ENCODE results near the gene SCAMP1. TPM values are rescaled to one million over a fixed set of nuclear protein-coding genes. Genes with fewer than 3 reads are reported as not detected.
"Not testable (repeated sequence)": the region's sequence is repeated elsewhere in the genome, so short reads cannot be mapped to it uniquely, and the experiment has no call there.

The SCAMP1 gene
- total RNA-seq, 1 donor = 24.9 TPM

DNA sequence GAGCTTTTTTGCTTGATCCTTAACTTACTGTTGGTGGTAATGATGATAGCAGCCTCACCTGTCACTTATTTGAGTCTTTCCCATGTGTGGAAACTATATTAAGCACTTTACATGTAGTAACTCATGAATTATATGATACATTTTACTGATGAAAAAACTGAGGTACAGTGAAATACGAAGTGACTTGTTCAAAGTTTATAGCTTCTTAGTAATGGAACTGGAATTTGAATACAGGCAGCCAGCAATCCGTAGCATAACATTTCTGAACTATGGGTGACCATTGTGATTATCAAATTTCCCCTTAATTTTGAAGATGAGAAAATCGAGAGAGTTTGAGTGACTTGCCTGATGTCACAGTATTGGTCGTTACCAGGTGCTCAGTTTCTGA lies 17.3 kb downstream of the SCAMP1 start:
- no peak overlapping the region for H3K4me3 ChIP-seq (ENCODE audit: low read length)
- no peaks in the 10 kb centered on the region for H3K4me1 ChIP-seq (ENCODE audit: insufficient read depth, low read length)
- no peaks in the 10 kb centered on the region for H3K9me3 ChIP-seq (ENCODE audit: low read depth, low read length)
- no peaks in the 10 kb centered on the region for H3K27me3 ChIP-seq (ENCODE audit: insufficient read depth, low read length)

DNA sequence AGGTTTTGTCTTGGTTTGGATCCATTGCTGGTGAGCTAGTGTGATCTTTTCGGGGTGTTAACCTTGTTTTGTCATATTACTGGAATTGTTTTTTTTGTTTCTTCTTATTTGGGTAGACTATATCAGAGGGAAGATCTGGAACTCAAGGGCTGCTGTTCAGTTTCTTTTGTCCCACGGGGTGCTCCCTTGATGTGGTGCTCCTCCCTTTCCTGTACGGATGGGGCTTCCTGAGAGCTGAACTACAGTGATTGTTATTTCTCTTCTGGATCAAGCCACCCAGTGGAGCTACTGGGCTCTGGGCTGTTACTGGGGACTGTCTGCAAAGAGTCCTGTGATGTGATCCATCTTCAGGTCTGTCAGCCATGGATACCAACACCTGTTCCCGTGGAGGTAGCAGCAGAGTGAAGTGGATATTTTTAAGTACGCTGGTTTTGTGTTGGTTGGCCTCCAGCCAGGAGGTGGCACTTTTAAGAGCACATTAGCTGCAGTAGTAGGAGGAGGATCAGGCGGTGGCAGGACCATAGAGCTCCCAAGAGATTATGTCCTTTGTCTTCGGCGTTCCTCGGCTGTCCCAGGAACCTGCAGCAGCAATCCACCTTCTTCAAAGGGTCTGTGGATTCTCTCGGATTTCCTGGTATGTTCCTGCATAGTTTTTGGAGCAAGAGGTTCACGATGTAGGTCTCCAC lies 27.2 kb downstream of the SCAMP1 start:
- Histone ChIP-seq H3K4me1 (ENCODE audit: insufficient read depth, low read length) (no peaks in the 10 kb centered on the region), H3K27me3 (ENCODE audit: insufficient read depth, low read length) (no peaks in the 10 kb centered on the region), H3K4me3 (ENCODE audit: low read length) (no peak overlapping the region), H3K9me3 (ENCODE audit: low read depth, low read length) (peaks cover 24% of the 10 kb centered on the region)

DNA sequence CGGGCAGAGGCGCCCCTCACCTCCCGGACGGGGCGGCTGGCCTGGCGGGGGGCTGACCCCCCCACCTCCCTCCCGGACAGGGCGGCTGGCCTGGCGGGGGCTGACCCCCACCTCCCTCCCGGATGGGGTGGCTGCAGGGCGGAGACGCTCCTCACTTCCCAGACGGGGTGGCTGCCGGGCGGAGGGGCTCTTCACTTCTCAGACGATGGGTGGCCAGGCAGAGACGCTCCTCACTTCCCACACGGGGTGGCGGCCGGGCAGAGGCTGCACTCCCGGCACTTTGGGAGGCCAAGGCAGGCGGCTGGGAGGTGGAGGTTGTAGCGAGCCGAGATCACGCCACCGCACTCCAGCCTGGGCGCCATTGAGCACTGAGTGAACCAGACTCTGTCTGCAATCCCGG lies 30.9 kb downstream of the SCAMP1 start:
- H3K4me3 ChIP-seq (ENCODE audit: low read length); H3K27me3 ChIP-seq (ENCODE audit: insufficient read depth, low read length); H3K9me3 ChIP-seq (ENCODE audit: low read depth, low read length); H3K4me1 ChIP-seq (ENCODE audit: insufficient read depth, low read length): not testable (repeated sequence)

DNA sequence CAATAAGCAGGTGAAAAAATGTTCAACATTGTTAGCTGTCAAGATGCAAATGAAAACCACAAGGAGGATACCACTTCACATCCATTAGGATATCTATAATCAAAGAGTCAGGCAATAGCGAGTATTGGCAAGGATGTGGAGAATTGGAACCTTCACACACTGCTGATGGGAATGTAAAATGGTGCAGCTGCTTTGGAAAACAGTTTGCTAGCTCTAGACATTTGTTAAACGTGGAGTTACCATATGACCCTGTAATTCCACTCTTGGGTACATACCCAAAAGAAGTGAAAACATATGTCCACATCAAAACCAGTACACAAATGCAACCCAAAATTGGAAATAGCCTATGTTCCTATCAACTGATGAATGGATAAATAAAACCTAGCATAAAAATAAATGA lies 37.4 kb downstream of the SCAMP1 start:
- Histone ChIP-seq H3K4me3 (ENCODE audit: low read length) (no peak overlapping the region), H3K9me3 (ENCODE audit: low read depth, low read length) (peaks cover 5% of the 10 kb centered on the region), H3K4me1 (ENCODE audit: insufficient read depth, low read length) (no peaks in the 10 kb centered on the region), H3K27me3 (ENCODE audit: insufficient read depth, low read length) (no peaks in the 10 kb centered on the region)

DNA sequence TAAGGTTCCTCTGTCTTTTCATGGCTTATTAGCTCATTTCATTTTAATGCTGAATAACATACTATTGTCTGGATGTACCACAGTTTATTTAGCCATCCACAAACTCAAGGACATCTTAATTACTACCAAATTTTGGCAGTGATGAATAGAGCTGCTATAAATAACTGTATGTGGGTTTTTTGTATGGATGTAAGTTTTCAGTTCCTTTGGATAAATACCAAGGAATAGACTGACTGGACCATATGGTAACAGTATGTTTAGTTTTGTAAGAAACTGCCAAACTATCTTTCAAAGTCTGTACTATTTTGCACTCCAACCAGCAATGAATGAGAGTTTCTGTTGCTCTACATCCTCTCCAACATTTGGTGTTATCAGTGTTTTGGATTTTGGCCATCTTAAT lies 38.7 kb downstream of the SCAMP1 start:
- Histone ChIP-seq H3K27me3 (ENCODE audit: insufficient read depth, low read length) (no peaks in the 10 kb centered on the region), H3K9me3 (ENCODE audit: low read depth, low read length) (peaks cover 5% of the 10 kb centered on the region), H3K4me1 (ENCODE audit: insufficient read depth, low read length) (peaks cover under 1% of the 10 kb centered on the region), H3K4me3 (ENCODE audit: low read length) (no peak overlapping the region)

DNA sequence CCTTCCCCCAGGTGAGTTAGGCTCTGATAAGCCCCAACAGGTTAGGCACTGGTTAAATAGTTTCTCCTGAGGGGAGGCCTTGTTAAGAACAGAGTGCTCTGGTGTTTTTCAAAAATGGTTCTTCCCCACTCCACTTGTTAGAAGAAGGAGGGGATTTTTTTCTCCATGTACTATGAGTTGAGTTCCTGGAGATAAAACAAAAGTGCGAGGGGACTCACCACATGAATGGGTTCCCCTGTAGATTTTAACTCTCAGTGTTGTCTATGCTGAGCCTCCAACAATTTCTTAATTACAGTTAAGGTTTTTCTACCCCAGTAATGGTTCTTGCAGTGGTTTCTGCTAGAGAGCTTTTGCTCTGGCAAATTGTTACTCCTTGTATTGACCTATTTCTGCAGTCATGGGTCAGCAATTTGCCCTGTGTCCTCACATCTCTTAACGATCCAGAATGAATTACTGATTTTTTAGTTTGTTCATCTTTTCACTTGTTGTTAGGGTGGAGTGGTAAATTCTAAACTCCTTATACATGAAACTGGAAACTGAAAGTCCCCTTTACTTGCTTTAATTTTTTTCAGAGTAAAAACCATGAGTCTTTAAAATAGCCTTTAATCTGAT lies 44.4 kb downstream of the SCAMP1 start:
- H3K27me3 ChIP-seq (ENCODE audit: insufficient read depth, low read length) = no peaks in the 10 kb centered on the region
- peaks cover 7% of the 10 kb centered on the region for H3K4me1 ChIP-seq (ENCODE audit: insufficient read depth, low read length)
- H3K4me3 ChIP-seq (ENCODE audit: low read length) = no peak overlapping the region
- no peaks in the 10 kb centered on the region for H3K9me3 ChIP-seq (ENCODE audit: low read depth, low read length)

DNA sequence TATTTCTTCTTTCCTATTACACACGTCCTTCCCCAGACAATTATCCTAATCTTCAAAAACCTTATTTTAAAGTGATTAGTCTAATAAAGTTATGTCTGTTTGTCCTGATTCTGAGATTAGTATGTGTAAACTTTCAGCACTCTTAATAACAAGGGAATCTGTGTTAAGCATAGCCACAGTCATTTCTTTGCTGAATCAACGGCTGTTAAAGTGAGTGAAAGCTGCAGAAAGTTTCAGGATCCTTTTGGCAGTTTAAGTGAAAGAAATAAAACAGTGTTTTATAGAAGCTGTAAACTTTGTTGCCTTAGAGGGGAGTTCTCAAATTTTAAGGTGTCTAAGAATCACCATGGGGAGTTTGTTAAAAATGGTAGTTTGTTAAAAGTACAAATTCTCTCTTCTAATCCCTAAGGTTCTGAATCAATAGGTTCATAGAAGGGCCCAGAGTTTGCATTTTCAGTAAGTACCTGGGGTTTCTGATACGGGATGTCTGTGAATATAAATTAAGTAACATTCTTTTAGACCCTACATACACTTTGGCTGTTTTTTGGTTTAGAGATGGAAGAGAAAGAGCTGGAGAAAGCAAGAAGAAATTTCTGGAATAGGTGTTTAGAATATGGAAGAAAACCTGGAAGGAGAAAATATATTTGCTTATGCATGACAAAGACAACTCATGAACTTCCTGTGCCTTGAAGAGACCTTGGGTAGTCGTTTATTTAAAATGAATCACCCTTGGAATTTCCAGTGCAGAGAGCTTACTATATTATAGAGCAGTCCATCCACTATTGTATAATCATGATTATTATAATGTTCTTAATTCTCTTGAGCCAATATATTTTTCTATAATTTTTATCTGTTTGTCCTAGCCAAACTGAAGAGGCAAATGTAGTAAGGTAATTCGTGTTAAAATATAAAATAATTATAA lies 45.7 kb downstream of the SCAMP1 start:
- H3K4me3 ChIP-seq (ENCODE audit: low read length) = no peak overlapping the region
- H3K9me3 ChIP-seq (ENCODE audit: low read depth, low read length) = no peaks in the 10 kb centered on the region
- H3K27me3 ChIP-seq (ENCODE audit: insufficient read depth, low read length) = no peaks in the 10 kb centered on the region
- peaks cover 7% of the 10 kb centered on the region for H3K4me1 ChIP-seq (ENCODE audit: insufficient read depth, low read length)

DNA sequence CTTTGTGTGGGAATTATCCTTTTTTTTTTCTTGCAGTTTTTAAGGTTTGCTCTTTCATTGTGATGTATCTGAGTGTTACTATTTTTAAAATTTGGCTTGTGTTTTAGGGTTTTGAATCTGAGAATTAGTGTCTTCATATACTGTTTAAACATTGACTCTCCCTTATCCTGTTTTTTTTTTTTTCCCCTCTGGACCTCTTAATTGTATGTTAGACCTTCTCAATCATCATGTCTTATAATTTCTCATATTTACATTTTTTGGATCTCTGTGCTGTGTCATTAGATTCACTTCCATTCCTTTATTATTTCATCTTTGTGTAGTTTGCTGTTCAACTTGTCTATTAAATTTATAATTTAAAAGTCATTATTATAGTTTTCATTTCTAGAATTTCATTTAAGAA lies 47.0 kb downstream of the SCAMP1 start:
- H3K27me3 ChIP-seq (ENCODE audit: insufficient read depth, low read length) = no peaks in the 10 kb centered on the region
- no peak overlapping the region for H3K4me3 ChIP-seq (ENCODE audit: low read length)
- H3K9me3 ChIP-seq (ENCODE audit: low read depth, low read length) = no peaks in the 10 kb centered on the region
- peaks cover 7% of the 10 kb centered on the region for H3K4me1 ChIP-seq (ENCODE audit: insufficient read depth, low read length)

DNA sequence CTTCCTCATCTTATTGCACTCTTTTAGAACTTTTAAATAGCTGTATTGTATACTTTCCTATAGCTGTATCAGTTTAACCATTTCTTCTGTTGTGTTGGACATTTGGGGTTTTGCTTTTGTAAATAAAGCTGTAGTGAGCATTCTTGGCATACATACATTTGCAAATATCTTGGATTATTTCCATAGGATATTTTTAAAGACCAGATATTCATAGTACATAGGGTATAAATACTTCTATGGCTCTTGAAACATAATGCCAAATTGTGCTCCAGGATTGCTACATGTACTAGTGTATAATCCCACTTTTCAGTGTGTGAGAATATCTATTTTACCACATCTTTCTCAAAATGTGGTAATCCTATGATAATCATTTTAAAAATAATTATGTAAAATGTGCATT lies 51.2 kb downstream of the SCAMP1 start:
- H3K4me3 ChIP-seq (ENCODE audit: low read length) = no peak overlapping the region
- no peaks in the 10 kb centered on the region for H3K4me1 ChIP-seq (ENCODE audit: insufficient read depth, low read length)
- H3K9me3 ChIP-seq (ENCODE audit: low read depth, low read length) = no peaks in the 10 kb centered on the region
- H3K27me3 ChIP-seq (ENCODE audit: insufficient read depth, low read length) = no peaks in the 10 kb centered on the region

DNA sequence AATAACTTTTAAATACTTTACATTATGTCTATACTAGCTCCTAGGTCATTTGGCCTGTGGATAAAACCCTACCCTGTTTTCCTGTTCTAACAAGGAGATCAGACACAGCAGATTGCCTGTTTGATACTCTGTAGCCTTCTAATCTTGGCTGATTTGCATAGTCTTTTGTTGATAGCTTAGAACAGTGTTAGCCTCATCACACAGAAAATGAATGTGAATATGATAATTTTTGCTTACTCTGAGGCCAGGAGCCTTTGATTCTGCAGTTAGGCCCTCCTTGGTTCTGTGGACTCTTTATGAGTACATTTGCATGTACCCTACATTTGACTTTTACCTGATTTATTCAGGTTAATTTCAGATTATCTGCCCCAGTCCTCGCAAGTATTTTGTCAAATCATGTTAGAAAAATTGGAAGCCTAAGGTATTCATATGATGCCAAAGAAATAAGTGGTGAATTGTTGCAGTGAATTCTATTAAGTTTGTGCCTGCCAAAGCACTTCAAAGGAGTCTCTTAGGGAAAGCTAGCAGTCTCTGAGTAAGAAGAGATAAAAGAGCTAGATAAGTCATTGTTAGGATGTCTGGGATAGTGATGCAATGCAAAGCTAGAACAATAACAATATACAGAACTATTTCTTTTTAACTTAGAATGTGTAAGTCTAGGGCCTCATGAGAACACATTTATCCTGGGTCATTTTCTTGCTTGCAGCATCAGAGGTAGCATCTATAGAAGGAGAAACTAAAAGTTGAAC lies 56.4 kb downstream of the SCAMP1 start:
- H3K4me3 ChIP-seq (ENCODE audit: low read length) = no peak overlapping the region
- H3K9me3 ChIP-seq (ENCODE audit: low read depth, low read length) = no peaks in the 10 kb centered on the region
- no peaks in the 10 kb centered on the region for H3K4me1 ChIP-seq (ENCODE audit: insufficient read depth, low read length)
- no peaks in the 10 kb centered on the region for H3K27me3 ChIP-seq (ENCODE audit: insufficient read depth, low read length)

DNA sequence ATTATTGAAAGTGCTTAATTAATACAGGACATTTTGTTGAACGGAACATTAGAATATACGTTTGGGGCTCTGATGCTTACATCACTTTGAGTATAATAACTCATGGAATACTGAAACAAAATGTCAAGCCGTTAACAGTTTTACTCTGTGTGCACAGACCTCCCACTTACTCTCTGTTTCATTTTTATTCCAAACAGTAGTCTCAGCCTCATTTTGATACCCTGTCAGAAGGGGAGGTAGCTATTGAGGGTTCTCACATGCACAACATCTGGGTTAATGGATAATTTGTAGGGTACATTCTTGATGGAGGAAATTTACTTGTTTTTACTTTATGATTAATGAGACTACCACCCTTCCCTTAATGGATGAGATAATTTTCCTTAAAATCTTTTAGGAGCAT lies 59.0 kb downstream of the SCAMP1 start:
- no peaks in the 10 kb centered on the region for H3K9me3 ChIP-seq (ENCODE audit: low read depth, low read length)
- no peaks in the 10 kb centered on the region for H3K4me1 ChIP-seq (ENCODE audit: insufficient read depth, low read length)

DNA sequence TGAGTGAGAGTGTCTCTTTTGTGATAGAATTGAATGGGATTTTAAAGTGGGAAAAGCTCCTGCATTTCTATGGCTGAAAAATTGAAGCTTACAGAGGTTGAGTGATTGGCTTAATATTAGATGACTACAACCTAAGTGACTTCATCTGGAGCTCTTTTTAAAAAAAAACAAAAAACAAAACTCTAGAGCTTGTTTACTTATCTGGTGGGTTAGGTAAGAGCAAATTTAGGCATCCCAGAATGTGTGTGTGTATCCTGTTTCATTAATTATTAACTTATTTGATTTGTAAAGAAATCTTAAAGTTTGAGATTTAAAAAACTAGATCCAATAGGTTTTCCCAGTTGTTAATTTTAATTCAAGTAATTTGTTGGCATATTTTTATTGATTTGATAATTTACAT lies 60.1 kb downstream of the SCAMP1 start:
- no peaks in the 10 kb centered on the region for H3K9me3 ChIP-seq (ENCODE audit: low read depth, low read length)
- no peaks in the 10 kb centered on the region for H3K4me1 ChIP-seq (ENCODE audit: insufficient read depth, low read length)
- no peak overlapping the region for H3K4me3 ChIP-seq (ENCODE audit: low read length)
- H3K27me3 ChIP-seq (ENCODE audit: insufficient read depth, low read length) = no peaks in the 10 kb centered on the region

More for the DNA sequence above, 59.0 kb downstream of the SCAMP1 start:
- H3K27me3 ChIP-seq (ENCODE audit: insufficient read depth, low read length) = no peaks in the 10 kb centered on the region
- H3K4me3 ChIP-seq (ENCODE audit: low read length) = no peak overlapping the region

DNA sequence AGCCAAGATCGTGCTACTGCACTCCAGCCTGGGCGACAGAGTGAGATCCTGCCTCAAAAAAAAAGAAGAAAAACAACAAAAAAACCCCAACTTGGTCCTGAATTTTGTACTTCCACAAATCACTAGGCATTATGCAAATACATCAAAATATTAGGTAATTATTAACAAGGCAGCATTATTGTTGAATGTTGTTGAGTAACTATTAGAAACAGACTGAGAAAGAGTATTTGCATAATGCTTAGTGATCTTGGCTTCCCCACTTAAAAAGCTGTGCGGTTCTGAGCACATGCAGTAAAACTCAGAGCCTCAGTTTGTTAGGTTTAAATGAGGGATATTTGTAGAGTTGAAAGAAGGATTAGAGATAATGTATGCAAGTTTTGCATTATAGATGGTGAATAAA lies 64.2 kb downstream of the SCAMP1 start:
- no peaks in the 10 kb centered on the region for H3K27me3 ChIP-seq (ENCODE audit: insufficient read depth, low read length)
- H3K4me3 ChIP-seq (ENCODE audit: low read length) = no peak overlapping the region
- H3K9me3 ChIP-seq (ENCODE audit: low read depth, low read length) = no peaks in the 10 kb centered on the region
- no peaks in the 10 kb centered on the region for H3K4me1 ChIP-seq (ENCODE audit: insufficient read depth, low read length)

DNA sequence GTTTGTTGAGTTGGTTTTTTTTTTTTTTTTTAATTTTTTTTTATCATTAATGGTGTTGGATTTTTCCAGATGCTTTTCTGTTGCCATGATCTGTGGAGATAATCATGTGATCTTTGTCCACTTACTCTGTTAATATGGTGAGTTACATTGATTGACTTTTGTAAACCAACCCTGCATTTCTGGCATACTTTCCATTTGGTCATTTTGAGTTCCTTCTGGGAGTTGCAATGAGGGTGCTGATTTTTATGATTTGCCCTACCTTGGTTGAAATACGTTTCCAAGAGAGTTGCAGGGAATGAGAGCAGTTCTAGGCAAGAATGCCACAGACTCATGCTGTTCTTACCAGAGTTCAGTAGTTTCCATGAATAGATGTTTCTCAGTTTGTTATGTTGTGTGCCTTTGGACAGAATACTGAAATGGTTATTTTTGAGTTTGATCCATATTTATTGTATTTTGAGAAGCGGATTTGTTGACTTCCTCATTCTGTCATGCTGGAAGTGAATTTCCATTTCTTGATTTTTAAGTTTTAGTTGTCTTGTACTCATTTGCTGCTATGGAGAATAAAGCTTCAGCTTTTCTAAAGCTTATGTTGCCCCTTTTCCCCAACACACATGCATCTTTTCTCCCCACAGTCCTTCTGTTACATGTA lies 69.0 kb downstream of the SCAMP1 start:
- Histone ChIP-seq H3K4me3 (ENCODE audit: low read length) (no peak overlapping the region), H3K27me3 (ENCODE audit: insufficient read depth, low read length) (no peaks in the 10 kb centered on the region), H3K9me3 (ENCODE audit: low read depth, low read length) (no peaks in the 10 kb centered on the region), H3K4me1 (ENCODE audit: insufficient read depth, low read length) (no peaks in the 10 kb centered on the region)
